ENCODE results near the gene GNRH2.

DNA sequence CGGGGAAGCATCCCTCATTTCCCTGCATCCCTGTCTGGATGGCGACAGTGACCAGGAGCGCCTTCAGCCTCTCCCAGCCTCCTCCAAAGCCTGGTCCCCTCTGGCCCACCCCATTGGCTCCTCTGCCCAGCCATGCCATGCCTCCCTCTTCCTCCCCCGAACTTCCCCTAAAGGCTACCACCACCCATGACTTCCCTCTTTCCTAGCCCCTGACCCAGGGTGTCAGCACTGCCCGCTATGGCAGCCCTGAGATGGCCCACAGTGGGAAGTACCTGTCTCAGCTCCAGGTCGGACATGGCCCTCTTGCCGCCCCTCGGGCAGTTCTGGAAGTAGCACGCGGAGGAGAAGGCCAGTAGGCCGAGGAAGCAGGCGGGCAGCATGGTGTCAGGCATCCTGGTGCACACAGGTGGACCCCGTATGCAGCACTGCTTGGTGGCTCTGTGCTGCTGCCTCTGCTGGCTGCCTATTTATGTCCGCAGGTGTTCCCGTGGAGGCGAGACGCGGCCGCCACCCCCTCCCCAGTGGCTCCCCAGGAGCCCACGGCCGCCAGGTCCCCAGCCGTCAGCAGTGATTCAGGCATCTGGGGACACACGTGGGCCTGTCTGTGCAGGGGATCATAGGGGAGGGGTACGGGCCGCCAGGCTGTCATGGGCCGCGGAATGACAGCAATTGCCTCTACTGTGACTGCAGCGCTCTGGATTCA, 41.0 kb downstream of the GNRH2 start, which contains the start of gene AVP:
- TF ChIP-seq, protein P1, sequence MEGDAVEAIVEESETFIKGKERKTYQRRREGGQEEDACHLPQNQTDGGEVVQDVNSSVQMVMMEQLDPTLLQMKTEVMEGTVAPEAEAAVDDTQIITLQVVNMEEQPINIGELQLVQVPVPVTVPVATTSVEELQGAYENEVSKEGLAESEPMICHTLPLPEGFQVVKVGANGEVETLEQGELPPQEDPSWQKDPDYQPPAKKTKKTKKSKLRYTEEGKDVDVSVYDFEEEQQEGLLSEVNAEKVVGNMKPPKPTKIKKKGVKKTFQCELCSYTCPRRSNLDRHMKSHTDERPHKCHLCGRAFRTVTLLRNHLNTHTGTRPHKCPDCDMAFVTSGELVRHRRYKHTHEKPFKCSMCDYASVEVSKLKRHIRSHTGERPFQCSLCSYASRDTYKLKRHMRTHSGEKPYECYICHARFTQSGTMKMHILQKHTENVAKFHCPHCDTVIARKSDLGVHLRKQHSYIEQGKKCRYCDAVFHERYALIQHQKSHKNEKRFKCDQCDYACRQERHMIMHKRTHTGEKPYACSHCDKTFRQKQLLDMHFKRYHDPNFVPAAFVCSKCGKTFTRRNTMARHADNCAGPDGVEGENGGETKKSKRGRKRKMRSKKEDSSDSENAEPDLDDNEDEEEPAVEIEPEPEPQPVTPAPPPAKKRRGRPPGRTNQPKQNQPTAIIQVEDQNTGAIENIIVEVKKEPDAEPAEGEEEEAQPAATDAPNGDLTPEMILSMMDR (IDR thresholded peaks at IDR 0.05; ENCODE audit: low read depth, low read length) = no peak
- no peak for TF ChIP-seq EZH2phosphoT487 (IDR thresholded peaks at IDR 0.05; ENCODE audit: low read depth)
